H9 (cell line): ENCODE data around the gene ZBTB20. TPM values are rescaled to one million over a fixed set of nuclear protein-coding genes. Genes with fewer than 3 reads are reported as not detected.

ENCODE experiments used
- DNase-seq: peaks from one replicate; pipeline ENCODE4 v3.0.0-alpha.2; 2017
- H2AFZ ChIP-seq: one replicate; pipeline ENCODE4 v1.6.1; 2013; ENCODE audit warnings: mild to moderate bottlenecking, low read length, control low read depth, moderate library complexity
- H2AK5ac ChIP-seq: 2 replicates; pipeline ENCODE4 v1.6.1; 2013; ENCODE audit warnings: low read length, control low read depth, mixed read lengths; ENCODE audit not compliant: insufficient read length
- H2BK120ac ChIP-seq: one replicate; pipeline ENCODE4 v1.6.1; 2013; ENCODE audit warnings: low read depth, mild to moderate bottlenecking, low read length, control low read depth, inconsistent platforms; ENCODE audit not compliant: poor library complexity, severe bottlenecking
- H2BK12ac ChIP-seq: 2 replicates; pipeline ENCODE4 v1.6.1; 2013; ENCODE audit warnings: low read length, control low read depth, mixed read lengths, low read depth; ENCODE audit not compliant: insufficient read length
- H2BK15ac ChIP-seq: 2 replicates; pipeline ENCODE4 v1.6.1; 2013; ENCODE audit warnings: low read depth, low read length, control low read depth
- H2BK20ac ChIP-seq: one replicate; pipeline ENCODE4 v1.6.1; 2013; ENCODE audit warnings: low read depth, mild to moderate bottlenecking, low read length, control low read depth, inconsistent platforms; ENCODE audit not compliant: poor library complexity, severe bottlenecking
- H2BK5ac ChIP-seq: 2 replicates; pipeline ENCODE4 v1.6.1; 2013; ENCODE audit warnings: low read length, control low read depth, mixed read lengths; ENCODE audit not compliant: insufficient read length
- H3K14ac ChIP-seq: 2 replicates; pipeline ENCODE4 v1.6.1; 2013; ENCODE audit warnings: low read length, control low read depth; ENCODE audit not compliant: insufficient read depth
- H3K18ac ChIP-seq: 2 replicates; pipeline ENCODE4 v1.6.1; 2013; ENCODE audit warnings: low read depth, mild to moderate bottlenecking, mixed read lengths, low read length, control low read depth; ENCODE audit not compliant: insufficient read length
- H3K23ac ChIP-seq: 2 replicates; pipeline ENCODE4 v1.6.1; 2013; ENCODE audit warnings: low read length, control low read depth, mixed read lengths, low read depth; ENCODE audit not compliant: insufficient read length
- H3K23me2 ChIP-seq: 2 replicates; pipeline ENCODE4 v1.6.1; 2013; ENCODE audit warnings: low read depth, mild to moderate bottlenecking, mixed read lengths, low read length, control low read depth; ENCODE audit not compliant: insufficient read length, poor library complexity, severe bottlenecking
- H3K27ac ChIP-seq: 2 replicates; pipeline ENCODE4 v1.5.1; 2013; ENCODE audit warnings: low read length, control low read depth, mixed read lengths, low read depth; ENCODE audit not compliant: insufficient read length
- H3K27me3 ChIP-seq: 2 replicates; pipeline ENCODE4 v1.6.1; 2013; ENCODE audit warnings: low read length, control low read depth, inconsistent platforms; ENCODE audit not compliant: insufficient read depth
- H3K4ac ChIP-seq: 2 replicates; pipeline ENCODE4 v1.6.1; 2013; ENCODE audit warnings: low read depth, mild to moderate bottlenecking, control low read depth, inconsistent platforms, low read length, moderate library complexity
- H3K4me1 ChIP-seq: 2 replicates; pipeline ENCODE4 v1.6.1; 2013; ENCODE audit warnings: low read length, control low read depth, inconsistent platforms; ENCODE audit not compliant: insufficient read depth
- H3K4me2 ChIP-seq: 2 replicates; pipeline ENCODE4 v1.6.1; 2013; ENCODE audit warnings: low read length, control low read depth, mixed read lengths; ENCODE audit not compliant: insufficient read length, insufficient read depth
- H3K56ac ChIP-seq: 2 replicates; pipeline ENCODE4 v1.6.1; 2013; ENCODE audit warnings: low read depth, mild to moderate bottlenecking, mixed read lengths, low read length, control low read depth; ENCODE audit not compliant: insufficient read length
- H3K79me1 ChIP-seq: 2 replicates; pipeline ENCODE4 v1.6.1; 2013; ENCODE audit warnings: low read depth, mild to moderate bottlenecking, moderate library complexity, low read length, control low read depth, inconsistent platforms; ENCODE audit not compliant: insufficient read depth, poor library complexity, severe bottlenecking
- H3K79me2 ChIP-seq: 2 replicates; pipeline ENCODE4 v1.6.1; 2013; ENCODE audit warnings: low read length, control low read depth, inconsistent platforms; ENCODE audit not compliant: insufficient read depth
- H3K9ac ChIP-seq: 2 replicates; pipeline ENCODE4 v1.6.1; 2013; ENCODE audit warnings: low read length, control low read depth, mixed read lengths; ENCODE audit not compliant: insufficient read length; ENCODE audit errors: extremely low read depth
- H3K9me3 ChIP-seq: one replicate; pipeline ENCODE4 v1.6.1; 2013; ENCODE audit warnings: low read depth, low read length, inconsistent platforms; ENCODE audit not compliant: control insufficient read depth
- H3T11ph ChIP-seq: one replicate; pipeline ENCODE4 v1.6.1; 2013; ENCODE audit warnings: mild to moderate bottlenecking, low read length, control low read depth, inconsistent platforms
- H4K20me1 ChIP-seq: one replicate; pipeline ENCODE4 v1.6.1; 2013; ENCODE audit not compliant: control insufficient read depth, insufficient read length, insufficient read depth
- H4K5ac ChIP-seq: 2 replicates; pipeline ENCODE4 v1.6.1; 2013; ENCODE audit warnings: low read depth, mild to moderate bottlenecking, mixed read lengths, low read length, control low read depth; ENCODE audit not compliant: insufficient read length
- H4K8ac ChIP-seq: replicated peaks from 2 replicates; pipeline ENCODE4 v1.6.1; 2013; ENCODE audit warnings: low read length, control low read depth, mixed read lengths, low read depth; ENCODE audit not compliant: insufficient read length
- H4K91ac ChIP-seq: 2 replicates; pipeline ENCODE4 v1.6.1; 2013; ENCODE audit warnings: low read depth, mild to moderate bottlenecking, moderate library complexity, mixed read lengths, low read length, control low read depth; ENCODE audit not compliant: insufficient read length
- H3K27ac Mint-ChIP-seq, 3 experiments: 2 replicates in 2 of 3; 3 replicates in 1 of 3; pipeline ENCODE4 v1.8.0; 2020 to 2021; ENCODE audit warnings: mixed read lengths in 3 of 3, mild to moderate bottlenecking in 1 of 3, moderate library complexity in 1 of 3
- H3K27me3 Mint-ChIP-seq: 2 replicates; pipeline ENCODE4 v1.8.0; 2021; ENCODE audit warnings: low read depth, mild to moderate bottlenecking, moderate library complexity, mixed read lengths
- H3K36me3 Mint-ChIP-seq, 3 experiments: 2 replicates in 2 of 3; 3 replicates in 1 of 3; pipeline ENCODE4 v1.8.0; 2020 to 2021; ENCODE audit warnings: low read depth in 3 of 3, mixed read lengths in 3 of 3; ENCODE audit not compliant: insufficient read depth in 1 of 3
- H3K4me1 Mint-ChIP-seq, 2 experiments: 2 replicates each; pipeline ENCODE4 v1.8.0; 2020; ENCODE audit warnings: mixed read lengths in 2 of 2
- H3K4me3 Mint-ChIP-seq, 2 experiments: 2 replicates in 1 of 2; 3 replicates in 1 of 2; pipeline ENCODE4 v1.8.0; 2020 to 2021; ENCODE audit warnings: mild to moderate bottlenecking in 2 of 2, mixed read lengths in 2 of 2, moderate library complexity in 1 of 2
- H3K9me3 Mint-ChIP-seq, 2 experiments: 2 replicates in 1 of 2; 3 replicates in 1 of 2; pipeline ENCODE4 v1.8.0; 2020; ENCODE audit warnings: mild to moderate bottlenecking in 2 of 2, mixed read lengths in 2 of 2, moderate library complexity in 1 of 2
- CTCF ChIP-seq: fragments of 200-600 bp; sonication (generic); conservative IDR thresholded peaks from 3 replicates; pipeline ENCODE4 v1.8.0; 2021; ENCODE audit warnings: antibody characterized with exemption, mild to moderate bottlenecking
- WGBS: extraction: QIAGEN DNeasy Blood & Tissue Kit; methylation state at CpG from one replicate; pipeline ENCODE4 v1.1.7; 2013; ENCODE audit warnings: missing lambda C conversion rate, low lambda C conversion rate, mixed read lengths; ENCODE audit not compliant: insufficient read length; ENCODE audit errors: extremely low coverage; 5-methylcytosine and 5-hydroxymethylcytosine counted together
- total RNA-seq: library from RNA; stranded (reverse); gene quantifications from 2 replicates; pipeline ENCODE4 v1.2.1, GENCODE V29; 2021

Gene ZBTB20
- total RNA-seq, 1 experiment from 2014 or later, result 0.70 TPM

DNA sequence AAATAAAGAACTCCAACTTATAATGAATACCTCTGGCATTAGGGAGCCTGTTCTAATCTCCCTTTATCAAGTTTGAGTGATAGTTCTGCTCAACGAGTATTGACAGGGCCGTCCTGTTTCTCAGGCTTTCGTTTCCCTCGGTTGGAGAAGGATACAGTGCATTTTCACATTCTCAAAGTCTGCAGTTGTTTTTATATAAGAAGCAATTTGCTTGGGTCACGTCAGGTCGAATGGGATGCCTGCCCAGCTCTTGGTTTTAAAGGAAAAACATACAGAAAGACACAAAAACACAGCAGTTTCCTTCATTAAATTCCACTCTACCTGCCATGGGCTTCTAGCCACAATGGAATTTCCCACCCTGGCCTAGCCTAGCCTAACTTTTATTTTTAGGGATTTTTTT is 487.0 kb downstream of the ZBTB20 start:
- Histone ChIP-seq H3K4me1 (no peaks in the 10 kb centered on the region), H3K14ac (no peak overlapping the region), H3K79me1 (no peaks in the 10 kb centered on the region), H3K4me2 (no peak overlapping the region), H3K27ac (no peak overlapping the region), H3K27me3 (no peaks in the 10 kb centered on the region), H3K56ac (no peak overlapping the region), H2BK20ac (no peak overlapping the region), H3K4ac (no peak overlapping the region), H3K9me3 (no peaks in the 10 kb centered on the region), H2AFZ (peak overlapping the region; percentile 40), H2BK120ac (no peak overlapping the region), H4K20me1 (no peaks in the 10 kb centered on the region), H4K91ac (no peak overlapping the region), H3K23me2 (no peaks in the 10 kb centered on the region), H4K8ac (no peak overlapping the region), H3K18ac (no peak overlapping the region), H2AK5ac (no peak overlapping the region), H2BK5ac (no peak overlapping the region), H3K79me2 (no peaks in the 10 kb centered on the region), H3K23ac (no peak overlapping the region), H3T11ph (no peak overlapping the region), H2BK12ac (no peak overlapping the region), H3K9ac (no peak overlapping the region), H2BK15ac (no peak overlapping the region), H4K5ac (no peak overlapping the region)
- no peak for DNase-seq
- no CpG with 5 or more reads among the region's 6 CpGs for WGBS
- Mint-ChIP-seq H3K27me3 (no peaks in the 10 kb centered on the region), H3K36me3 (no peaks in the 10 kb centered on the region), H3K27ac (no peak overlapping the region), H3K9me3 (no peaks in the 10 kb centered on the region; a peak in 2 of 5 replicates), H3K4me3 (no peak overlapping the region), H3K4me1 (peaks cover 0 to 3% of the 10 kb centered on the region in 2 experiments; a peak in 1 of 4 replicates)
- no peak for TF ChIP-seq CTCF
